Mammary epithelial cell (primary cell): ENCODE data around the gene CRYGA.

Experiments
- EZH2 ChIP-seq: IDR thresholded peaks from 2 replicates; pipeline ENCODE4 v1.6.1; 2012; ENCODE audit warnings: low read length, inconsistent platforms, borderline replicate concordance
- TF ChIP-seq, protein P1 (sequence below), 2 donors: IDR thresholded peaks in 1 of 2; conservative IDR thresholded peaks in 1 of 2; 2 replicates each; pipeline ENCODE4 v1.5.1; 2011 to 2012; ENCODE audit warnings: inconsistent platforms in 2 of 2, low read length in 2 of 2, mild to moderate bottlenecking in 2 of 2, control low read depth in 1 of 2, low read depth in 1 of 2; ENCODE audit not compliant: insufficient read depth in 1 of 2; ENCODE audit errors: extremely low read depth in 1 of 2

GRCh38 chr2:208148803-208149202 is 14.6 kb downstream of the CRYGA start:
- TF ChIP-seq EZH2, result no peak
- TF ChIP-seq, protein P1, sequence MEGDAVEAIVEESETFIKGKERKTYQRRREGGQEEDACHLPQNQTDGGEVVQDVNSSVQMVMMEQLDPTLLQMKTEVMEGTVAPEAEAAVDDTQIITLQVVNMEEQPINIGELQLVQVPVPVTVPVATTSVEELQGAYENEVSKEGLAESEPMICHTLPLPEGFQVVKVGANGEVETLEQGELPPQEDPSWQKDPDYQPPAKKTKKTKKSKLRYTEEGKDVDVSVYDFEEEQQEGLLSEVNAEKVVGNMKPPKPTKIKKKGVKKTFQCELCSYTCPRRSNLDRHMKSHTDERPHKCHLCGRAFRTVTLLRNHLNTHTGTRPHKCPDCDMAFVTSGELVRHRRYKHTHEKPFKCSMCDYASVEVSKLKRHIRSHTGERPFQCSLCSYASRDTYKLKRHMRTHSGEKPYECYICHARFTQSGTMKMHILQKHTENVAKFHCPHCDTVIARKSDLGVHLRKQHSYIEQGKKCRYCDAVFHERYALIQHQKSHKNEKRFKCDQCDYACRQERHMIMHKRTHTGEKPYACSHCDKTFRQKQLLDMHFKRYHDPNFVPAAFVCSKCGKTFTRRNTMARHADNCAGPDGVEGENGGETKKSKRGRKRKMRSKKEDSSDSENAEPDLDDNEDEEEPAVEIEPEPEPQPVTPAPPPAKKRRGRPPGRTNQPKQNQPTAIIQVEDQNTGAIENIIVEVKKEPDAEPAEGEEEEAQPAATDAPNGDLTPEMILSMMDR (conservative IDR thresholded peaks at IDR 0.05 in 1 of 2, IDR thresholded peaks at IDR 0.05 in 1 of 2; ENCODE audit: extremely low read depth in 1 of 2, insufficient read depth in 1 of 2, low read depth in 1 of 2, low read length in 2 of 2), result peak in 1 of 2 donors; percentile 39
